Body of pancreas (tissue), 4 donors: ENCODE results near the gene FCHSD2. TPM values are rescaled to one million over a fixed set of nuclear protein-coding genes. Genes with fewer than 3 reads are reported as not detected.
"Not testable (repeated sequence)": the region's sequence is repeated elsewhere in the genome, so short reads cannot be mapped to it uniquely, and the experiment has no call there.

Experiments
- ATAC-seq: fragments of 150-250 bp; one replicate; pipeline ENCODE4 v1.9.1; 2016
- DNase-seq, 4 donors: peaks; one replicate each; pipeline ENCODE4 v3.0.0-alpha.2; 2019
- H3K27ac ChIP-seq, 4 donors: fragments of 200-600 bp; sonication (generic); 1 replicate in 3 of 4; 2 replicates in 1 of 4; pipeline versions ENCODE4 v1.5.1 to v1.6.1; 2016 to 2019; ENCODE audit warnings: mild to moderate bottlenecking in 1 of 4, mixed read lengths in 1 of 4, moderate library complexity in 1 of 4
- H3K27me3 ChIP-seq, 2 donors: fragments of 200-600 bp; sonication (generic); one replicate each; pipeline ENCODE4 v1.6.0; 2016; ENCODE audit warnings: mild to moderate bottlenecking in 1 of 2
- H3K36me3 ChIP-seq, 2 donors: fragments of 200-600 bp; sonication (generic); replicated peaks in 1 of 2; 2 replicates each; pipeline ENCODE4 v1.5.1; 2016; ENCODE audit warnings: low read depth in 2 of 2; ENCODE audit not compliant: insufficient read depth in 1 of 2
- H3K4me1 ChIP-seq: fragments of 200-600 bp; sonication (generic); one replicate; pipeline ENCODE4 v1.6.0; 2016
- H3K4me3 ChIP-seq, 2 donors: fragments of 200-600 bp; sonication (generic); 1 replicate in 1 of 2; 2 replicates in 1 of 2; pipeline ENCODE4 v1.5.1; 2016 to 2019
- H3K9me3 ChIP-seq, 3 donors: fragments of 200-600 bp; sonication (generic); 1 replicate in 2 of 3; 2 replicates in 1 of 3; pipeline ENCODE4 v1.5.1; 2016
- POLR2A ChIP-seq, 3 donors: fragments of 450-650 bp; IDR thresholded peaks; one replicate each; pipeline ENCODE4 v1.6.1; 2016; ENCODE audit warnings: antibody characterized with exemption in 3 of 3, mild to moderate bottlenecking in 2 of 3
- WGBS, 2 donors: methylation state at CpG; one replicate each; pipeline ENCODE4 v1.1.5; 2017; 5-methylcytosine and 5-hydroxymethylcytosine counted together
- intact Hi-C: fragments of 100-400 bp; cut with DNase I; formaldehyde crosslinking; loops from one replicate; pipeline ENCODE4 v1.15.1; 2023
- total RNA-seq, 2 donors: library from RNA; depleted of rRNA; stranded (reverse); fragments of >200 nt; gene quantifications; one replicate each; pipeline ENCODE4 v1.1.0, GENCODE V29; 2016
- TF ChIP-seq, protein P1 (sequence below), 7 experiments: fragments of 450-650 bp in 4 of 7; fragments of 200-600 bp in 3 of 7; sonication (generic) in 3 of 7; IDR thresholded peaks; one replicate each; pipeline ENCODE4 v1.5.1; 2016 to 2019; ENCODE audit warnings: antibody characterized with exemption in 7 of 7

Gene FCHSD2
- total RNA-seq, 2 donors from 2014 or later, result 7.3 to 8.0 TPM

DNA sequence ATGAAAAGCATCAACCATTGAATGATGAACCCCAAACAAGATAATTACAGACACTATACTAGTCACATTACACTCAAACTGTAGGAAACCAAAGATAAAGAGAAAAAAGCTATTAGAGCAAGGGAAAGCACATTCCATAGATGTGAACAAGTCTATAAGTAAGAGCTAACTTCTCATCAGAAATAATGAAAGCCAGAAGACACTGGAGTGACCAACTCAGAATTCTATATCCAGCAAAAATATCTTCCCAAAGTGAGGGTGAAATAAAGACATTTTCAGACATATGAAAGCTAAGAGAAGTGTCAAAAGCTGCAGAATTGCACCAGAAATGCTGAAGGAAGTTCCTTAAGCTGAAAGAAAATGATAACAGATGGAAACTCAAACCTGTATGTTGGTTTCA is 17.3 kb downstream of the FCHSD2 start:
- Histone ChIP-seq H3K36me3 (no peaks in the 10 kb centered on the region), H3K9me3 (no peaks in the 10 kb centered on the region), H3K27me3 (no peaks in the 10 kb centered on the region), H3K27ac (no peak overlapping the region), H3K4me1 (no peaks in the 10 kb centered on the region), H3K4me3 (no peak overlapping the region)
- intact Hi-C loops, result no loop called here
- DNase-seq (no peak), ATAC-seq (no peak)
- TF ChIP-seq, protein P1, sequence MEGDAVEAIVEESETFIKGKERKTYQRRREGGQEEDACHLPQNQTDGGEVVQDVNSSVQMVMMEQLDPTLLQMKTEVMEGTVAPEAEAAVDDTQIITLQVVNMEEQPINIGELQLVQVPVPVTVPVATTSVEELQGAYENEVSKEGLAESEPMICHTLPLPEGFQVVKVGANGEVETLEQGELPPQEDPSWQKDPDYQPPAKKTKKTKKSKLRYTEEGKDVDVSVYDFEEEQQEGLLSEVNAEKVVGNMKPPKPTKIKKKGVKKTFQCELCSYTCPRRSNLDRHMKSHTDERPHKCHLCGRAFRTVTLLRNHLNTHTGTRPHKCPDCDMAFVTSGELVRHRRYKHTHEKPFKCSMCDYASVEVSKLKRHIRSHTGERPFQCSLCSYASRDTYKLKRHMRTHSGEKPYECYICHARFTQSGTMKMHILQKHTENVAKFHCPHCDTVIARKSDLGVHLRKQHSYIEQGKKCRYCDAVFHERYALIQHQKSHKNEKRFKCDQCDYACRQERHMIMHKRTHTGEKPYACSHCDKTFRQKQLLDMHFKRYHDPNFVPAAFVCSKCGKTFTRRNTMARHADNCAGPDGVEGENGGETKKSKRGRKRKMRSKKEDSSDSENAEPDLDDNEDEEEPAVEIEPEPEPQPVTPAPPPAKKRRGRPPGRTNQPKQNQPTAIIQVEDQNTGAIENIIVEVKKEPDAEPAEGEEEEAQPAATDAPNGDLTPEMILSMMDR (IDR thresholded peaks at IDR 0.05), result no peak
- TF ChIP-seq POLR2A (IDR thresholded peaks at IDR 0.05), result no peak

DNA sequence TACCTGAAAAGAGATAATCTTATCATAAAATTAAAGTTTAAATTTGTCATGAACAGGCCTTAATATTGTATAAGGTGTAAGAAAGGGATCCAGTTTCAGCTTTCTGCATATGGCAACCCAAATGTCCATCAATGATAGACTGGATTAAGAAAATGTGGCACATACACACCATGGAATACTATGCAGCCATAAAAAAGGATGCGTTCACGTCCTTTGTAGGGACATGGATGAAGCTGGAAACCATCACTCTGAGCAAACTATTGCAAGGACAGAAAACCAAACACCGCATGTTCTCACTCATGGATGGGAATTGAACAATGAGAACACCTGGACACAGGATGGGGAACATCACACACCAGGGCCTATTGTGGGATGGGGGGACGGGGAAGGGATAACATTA is 18.2 kb downstream of the FCHSD2 start:
- H3K4me1 ChIP-seq, ATAC-seq: not testable (repeated sequence)

DNA sequence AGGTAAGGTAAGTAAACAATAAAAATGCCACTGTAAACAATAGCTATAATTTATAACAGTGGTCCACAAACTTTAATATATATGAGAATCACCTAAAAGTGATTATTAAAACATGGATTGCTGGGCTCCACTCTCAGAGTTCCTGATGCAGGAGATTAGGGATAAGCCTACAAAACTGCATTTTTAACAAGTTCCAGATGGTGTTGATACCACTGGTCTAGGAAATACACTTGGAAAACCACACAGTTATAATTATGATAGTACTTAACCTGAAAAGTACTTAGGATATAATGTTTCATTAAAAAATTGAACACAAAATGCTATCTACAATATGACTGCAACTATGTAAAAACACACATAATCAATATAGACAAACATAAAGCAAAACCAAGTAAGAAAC is 20.4 kb downstream of the FCHSD2 start:
- Histone ChIP-seq H3K4me1 (no peaks in the 10 kb centered on the region), H3K9me3 (no peaks in the 10 kb centered on the region), H3K27ac (no peak overlapping the region), H3K4me3 (no peak overlapping the region), H3K36me3 (no peaks in the 10 kb centered on the region), H3K27me3 (no peaks in the 10 kb centered on the region)
- ATAC-seq, result no peak
- no peak for DNase-seq
- no peak for TF ChIP-seq POLR2A (IDR thresholded peaks at IDR 0.05)
- TF ChIP-seq, protein P1 (IDR thresholded peaks at IDR 0.05), result no peak
- intact Hi-C loops, result no loop called here

More for the DNA sequence above, 18.2 kb downstream of the FCHSD2 start:
- intact Hi-C loops, H3K4me3 ChIP-seq, H3K36me3 ChIP-seq, DNase-seq, H3K27me3 ChIP-seq, H3K9me3 ChIP-seq, H3K27ac ChIP-seq: not testable (repeated sequence)
- 92 to 98% methylated on average over 4 of the region's 4 CpGs for WGBS, 2 donors

DNA sequence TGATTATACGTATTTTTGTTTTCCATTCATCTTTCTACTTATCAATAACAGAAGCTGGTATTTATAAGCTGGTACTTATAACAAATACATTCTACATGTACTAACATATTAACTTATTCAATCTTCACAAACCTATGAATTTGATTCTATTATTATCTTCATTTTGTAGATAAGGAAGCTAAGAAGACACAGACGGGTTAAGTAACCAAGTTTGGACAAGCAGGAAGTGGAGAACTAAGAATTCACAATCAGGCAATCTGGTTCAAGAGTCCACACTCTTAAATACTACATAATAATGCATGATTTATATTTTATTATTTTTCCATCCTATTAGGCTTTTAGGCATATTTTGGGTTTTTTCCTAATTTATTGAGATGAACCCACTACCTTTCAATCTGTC is 25.0 kb downstream of the FCHSD2 start:
- Histone ChIP-seq H3K9me3 (no peaks in the 10 kb centered on the region), H3K36me3 (no peaks in the 10 kb centered on the region), H3K4me3 (no peak overlapping the region), H3K27me3 (no peaks in the 10 kb centered on the region), H3K4me1 (no peaks in the 10 kb centered on the region), H3K27ac (no peak overlapping the region)
- intact Hi-C loops, result no loop called here
- WGBS, 2 donors, result 80 to 90% methylated on average over 2 of the region's 2 CpGs
- TF ChIP-seq, protein P1 (IDR thresholded peaks at IDR 0.05), result no peak
- no peak for TF ChIP-seq POLR2A (IDR thresholded peaks at IDR 0.05)
- no peak for DNase-seq
- ATAC-seq, result no peak

DNA sequence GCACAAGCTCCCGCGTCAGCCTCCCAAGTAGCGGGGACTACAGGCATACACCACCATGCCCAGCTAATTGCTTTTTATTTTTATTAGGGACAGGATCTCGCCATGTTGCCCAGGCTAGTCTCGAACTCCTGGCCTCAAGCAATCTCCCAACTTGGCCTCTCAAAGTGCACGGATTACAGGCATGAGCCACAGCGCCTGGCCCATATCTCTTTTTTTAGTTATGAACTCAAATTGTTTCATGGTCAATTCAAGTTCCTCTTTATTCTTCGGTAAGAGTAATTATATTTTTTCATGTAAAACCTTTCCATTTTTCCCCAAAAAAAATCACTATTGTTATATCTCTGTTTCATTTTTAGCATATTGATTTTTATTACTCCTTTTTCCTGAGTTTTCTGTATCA is 25.5 kb downstream of the FCHSD2 start:
- intact Hi-C loops, result no loop called here
- Histone ChIP-seq H3K9me3 (no peaks in the 10 kb centered on the region), H3K27ac (no peak overlapping the region), H3K27me3 (no peaks in the 10 kb centered on the region), H3K4me3 (no peak overlapping the region), H3K36me3 (no peaks in the 10 kb centered on the region), H3K4me1 (no peaks in the 10 kb centered on the region)
- TF ChIP-seq POLR2A (IDR thresholded peaks at IDR 0.05), result no peak
- TF ChIP-seq, protein P1 (IDR thresholded peaks at IDR 0.05), result no peak
- WGBS, 2 donors, result 93 to 96% methylated on average over 8 of the region's 8 CpGs
- DNase-seq (no peak), ATAC-seq (no peak)
